HG02763 (cell line): Measurements from ENCODE around the gene LYRM7.
A peak's percentile ranks its signal among the peaks of the same experiment; 100 is the strongest.
"Not testable (repeated sequence)": the region's sequence is repeated elsewhere in the genome, so short reads cannot be mapped to it uniquely, and the experiment has no call there.

Experiments
- ATAC-seq: cut with Tn5 transposase; IDR thresholded peaks from one replicate; pipeline ENCODE4 v1.9.1; 2021; ENCODE audit warnings: mild to moderate bottlenecking, moderate library complexity; ENCODE audit not compliant: unreplicated experiment

The LYRM7 gene

DNA sequence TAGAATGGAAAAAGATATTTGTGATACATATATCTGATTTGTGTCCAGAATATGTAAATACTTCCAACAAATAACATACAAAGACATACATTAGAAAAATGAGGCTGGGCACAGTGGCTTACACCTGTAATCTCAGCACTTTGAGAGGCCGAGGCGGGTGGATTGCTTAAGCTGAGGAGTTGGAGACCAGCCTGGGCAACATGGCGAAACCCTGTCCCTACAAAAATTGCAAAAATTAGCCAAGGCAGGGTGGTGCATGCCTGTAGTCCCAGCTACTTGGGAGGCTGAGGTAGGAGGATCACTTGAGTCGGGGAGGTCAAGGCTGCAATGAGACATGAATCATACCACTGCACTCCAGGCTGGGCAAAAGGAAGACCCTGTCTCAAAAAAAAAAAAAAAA, 47.0 kb downstream of the LYRM7 start:
- no peak for ATAC-seq

- peak; percentile 53 for ATAC-seq
Measured at GRCh38 chr5:131218392-131218791, 47.6 kb downstream of the LYRM7 start.

DNA sequence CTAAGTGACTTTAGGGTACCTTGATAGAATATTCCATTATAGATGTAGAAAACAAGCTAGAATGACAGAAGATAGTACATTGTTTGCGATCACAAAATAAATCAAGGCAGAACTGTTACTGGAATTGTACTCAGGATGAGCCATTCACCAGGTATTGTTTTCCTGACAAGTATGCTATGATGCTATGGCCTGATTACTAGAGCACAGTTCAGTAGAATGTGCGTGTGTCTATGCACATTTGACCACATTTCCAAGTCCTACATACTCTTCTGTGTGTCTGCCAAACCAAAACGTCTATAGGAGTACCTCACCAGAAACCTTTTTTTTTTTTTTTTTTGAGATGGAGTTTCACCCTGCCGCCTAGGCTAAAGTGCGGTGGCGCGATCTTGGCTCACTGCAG, 49.8 kb downstream of the LYRM7 start:
- no peak for ATAC-seq

DNA sequence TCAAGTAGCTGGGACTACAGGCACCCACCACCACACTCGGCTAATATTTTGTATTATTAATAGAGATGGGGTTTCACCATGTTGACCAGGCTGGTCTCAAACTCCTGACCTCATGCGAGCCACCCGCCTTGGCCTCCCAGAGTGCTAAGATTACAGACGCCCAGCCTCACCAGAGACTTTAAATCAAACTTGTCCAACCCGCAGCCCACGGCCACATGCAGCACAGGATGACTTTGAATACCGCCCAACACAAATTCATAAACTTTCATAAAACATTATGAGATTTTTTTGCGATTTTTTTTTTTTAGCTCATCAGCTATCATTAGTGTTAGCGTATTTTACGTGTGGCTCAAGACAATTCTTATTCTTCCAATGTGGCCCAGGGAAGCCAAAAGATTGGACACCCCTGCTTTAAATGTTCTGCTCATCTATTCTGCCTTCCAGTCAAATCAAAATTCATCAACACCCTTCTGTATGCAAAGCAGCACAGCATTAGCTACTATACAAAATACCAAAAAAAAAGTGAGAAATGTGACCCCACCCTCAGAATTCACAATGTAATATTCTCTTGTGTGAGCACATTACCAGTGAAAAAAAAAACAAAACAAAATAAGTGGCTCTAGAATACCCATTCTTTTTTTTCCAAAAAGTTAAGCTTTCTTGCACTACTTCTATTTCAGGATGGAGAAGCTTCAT, 50.4 kb downstream of the LYRM7 start:
- no peak for ATAC-seq

DNA sequence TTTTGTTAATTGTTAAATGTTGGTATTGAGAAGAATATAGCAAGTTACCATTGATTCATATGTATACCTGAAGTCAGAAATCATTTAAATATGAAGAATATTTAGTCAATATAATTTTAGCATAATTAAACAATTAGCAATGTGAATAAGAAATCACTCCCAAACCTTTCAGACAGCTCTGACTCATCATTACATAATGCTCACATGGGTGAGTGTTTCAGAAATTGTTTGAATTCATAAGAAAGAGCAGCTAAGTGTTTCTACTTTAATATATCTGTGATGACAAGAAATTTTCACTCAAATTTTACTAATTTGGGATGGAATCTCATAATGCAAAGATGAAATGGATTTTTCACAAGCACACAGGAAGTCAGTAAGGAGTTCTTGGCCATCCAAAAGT, 51.1 kb downstream of the LYRM7 start:
- ATAC-seq = no peak

GRCh38 chr5:131222731-131223130, 52.0 kb downstream of the LYRM7 start:
- ATAC-seq = no peak

DNA sequence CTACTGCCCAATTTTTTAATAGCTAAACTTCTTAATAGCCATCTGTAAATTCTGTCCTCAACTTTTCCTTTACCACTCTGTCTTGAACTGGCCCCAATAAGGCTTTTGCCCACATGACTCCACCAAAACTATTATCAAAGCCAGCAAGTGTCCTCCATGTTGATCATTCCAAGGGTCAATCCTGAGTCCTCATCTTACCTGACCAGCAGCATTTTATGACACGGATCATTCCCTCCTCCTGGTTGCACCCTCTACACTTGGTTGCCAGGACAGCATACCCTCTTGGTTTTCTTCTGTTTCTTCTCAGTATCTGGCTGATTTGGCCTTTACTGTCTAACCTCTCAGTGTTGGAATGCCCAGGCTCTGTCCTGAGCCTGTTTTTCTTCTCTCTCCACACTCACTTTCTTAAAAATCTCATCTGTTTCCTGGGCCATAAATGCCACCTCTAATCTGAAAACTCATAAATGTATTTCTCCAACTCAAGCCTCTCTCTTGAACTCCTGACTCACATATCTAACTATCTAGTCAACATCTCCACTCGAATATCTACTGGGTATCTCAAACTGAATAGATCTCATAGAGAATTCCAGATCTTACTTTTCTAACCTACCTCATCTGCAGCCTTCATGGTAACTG, 53.1 kb downstream of the LYRM7 start:
- ATAC-seq = no peak

DNA sequence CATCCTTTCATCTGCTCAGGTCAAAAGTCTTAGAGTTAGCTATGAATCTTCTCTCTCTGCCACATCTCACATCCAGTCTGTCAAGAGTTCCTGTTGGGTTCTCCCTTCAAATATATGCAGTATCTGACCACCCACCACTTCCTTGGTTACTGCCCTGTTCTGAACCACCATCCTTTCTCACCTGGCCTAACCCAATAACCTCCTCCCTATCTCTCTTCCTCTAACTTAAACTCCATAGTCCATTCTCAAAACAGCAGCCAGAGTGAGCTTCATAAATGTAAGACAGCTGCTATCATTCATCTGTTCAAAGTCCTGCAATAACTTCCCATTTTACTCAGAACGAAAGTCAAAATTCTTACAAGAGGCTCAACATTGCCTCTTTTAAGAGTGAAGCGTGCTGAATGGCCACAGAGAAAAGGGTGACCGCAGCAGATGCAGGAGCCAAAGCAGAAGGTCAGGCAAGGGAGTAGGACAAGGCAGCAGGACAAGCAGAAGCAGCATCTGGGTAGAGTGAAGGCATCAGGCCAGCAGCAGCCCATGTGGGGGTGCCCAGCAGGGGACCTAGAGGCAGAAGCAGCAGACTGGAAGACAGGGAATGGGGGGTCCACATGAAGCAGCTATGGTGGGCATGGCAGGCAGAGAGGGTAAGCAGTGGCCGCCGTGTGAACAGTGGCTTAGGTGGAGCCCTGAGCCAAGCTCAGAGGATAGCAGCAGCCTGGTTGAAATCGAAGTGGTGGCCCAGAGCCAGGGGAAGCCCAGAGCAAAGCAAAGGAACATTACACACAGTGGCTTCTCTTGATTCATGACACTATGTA, 53.9 kb downstream of the LYRM7 start:
- ATAC-seq = peak; percentile 74

DNA sequence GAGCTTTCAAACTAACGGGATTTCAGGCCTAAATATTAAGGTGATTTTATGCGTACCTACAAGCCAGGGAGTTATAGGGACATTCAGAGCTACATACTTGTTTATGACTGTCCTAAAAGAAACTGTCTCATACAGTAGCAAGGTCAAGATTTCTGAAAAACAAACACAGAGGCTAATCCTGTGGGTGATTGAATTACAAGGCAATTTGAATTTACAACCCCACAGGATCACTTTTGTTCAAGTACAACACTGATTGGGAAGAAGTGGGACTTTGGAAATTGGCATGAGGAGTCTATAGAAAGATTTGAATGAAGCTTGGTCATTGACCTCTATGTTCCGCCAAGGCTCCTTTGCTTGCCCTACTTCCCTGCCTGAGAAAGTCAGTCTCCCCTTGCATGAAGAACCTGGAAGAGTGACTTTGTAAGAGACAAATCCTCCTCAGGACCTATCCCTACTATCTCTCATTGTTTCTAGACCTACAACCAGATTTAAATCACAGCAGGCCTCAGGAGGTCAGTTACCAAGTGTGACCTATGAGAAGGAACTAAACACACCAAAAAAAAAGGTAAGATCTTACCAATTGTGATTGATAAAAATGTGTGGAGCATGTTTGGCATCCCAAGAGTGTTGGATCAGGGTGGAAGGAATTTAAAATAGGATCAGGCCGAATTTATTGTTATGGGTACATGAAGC, 54.7 kb downstream of the LYRM7 start:
- ATAC-seq = no peak

DNA sequence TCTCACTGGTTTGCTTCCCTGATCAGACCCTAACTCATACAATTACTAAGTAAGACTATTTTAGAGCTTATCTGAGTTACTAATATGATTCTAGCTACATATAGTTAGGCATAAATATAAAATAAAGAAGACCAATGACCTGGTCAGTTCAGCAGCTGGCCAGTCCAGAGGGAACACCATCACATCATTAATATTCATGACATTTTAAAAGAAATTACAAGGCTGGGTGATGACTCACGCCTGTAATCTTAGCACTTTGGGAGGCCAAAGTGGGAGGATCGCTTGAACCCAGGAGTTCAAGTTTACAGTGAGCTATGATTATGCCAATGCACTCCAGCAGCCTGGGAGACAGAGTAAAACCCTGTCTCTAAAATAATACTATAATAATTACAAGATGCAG, 56.2 kb downstream of the LYRM7 start:
- ATAC-seq = no peak

DNA sequence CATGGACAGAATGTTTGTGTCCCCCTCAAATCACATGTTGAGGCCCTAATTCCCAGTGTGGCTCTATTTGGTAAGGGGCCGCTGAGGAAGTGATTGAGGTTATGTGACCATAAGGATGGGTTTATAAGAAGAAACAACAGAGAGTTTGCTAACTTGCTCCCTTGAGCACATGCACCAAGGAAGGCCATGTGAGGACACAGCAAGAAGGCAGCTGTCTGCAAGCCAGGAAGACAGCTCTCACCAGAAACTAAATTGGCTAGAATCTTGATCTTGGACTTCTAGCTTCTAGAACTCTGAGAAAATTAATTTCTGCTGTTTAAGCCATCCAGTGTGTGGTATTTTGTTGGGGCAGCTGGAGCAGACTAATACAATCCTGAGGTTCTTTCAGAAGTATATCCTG, 57.9 kb downstream of the LYRM7 start:
- no peak for ATAC-seq

GRCh38 chr5:131229623-131230022, 58.9 kb downstream of the LYRM7 start:
- no peak for ATAC-seq

DNA sequence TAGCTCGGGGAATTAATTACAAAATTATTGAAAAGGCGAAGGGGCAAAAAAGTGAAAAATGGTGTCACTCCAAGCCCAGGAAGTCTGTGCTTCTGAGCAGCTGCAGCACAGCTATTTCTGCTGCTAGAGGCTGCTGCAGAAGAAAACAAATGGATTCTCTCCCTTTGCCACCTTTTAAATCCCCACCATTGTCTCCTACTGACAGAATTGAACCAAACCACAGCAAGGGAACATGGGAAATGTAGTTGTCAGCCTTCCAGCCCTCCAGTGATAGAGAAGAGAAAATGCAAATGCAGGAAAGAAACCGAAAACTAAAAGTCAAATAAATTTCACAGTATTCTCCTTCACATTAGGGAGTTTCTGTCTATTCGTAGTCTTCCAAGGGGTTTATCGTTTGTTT, 59.7 kb downstream of the LYRM7 start:
- ATAC-seq = peak; percentile 62

DNA sequence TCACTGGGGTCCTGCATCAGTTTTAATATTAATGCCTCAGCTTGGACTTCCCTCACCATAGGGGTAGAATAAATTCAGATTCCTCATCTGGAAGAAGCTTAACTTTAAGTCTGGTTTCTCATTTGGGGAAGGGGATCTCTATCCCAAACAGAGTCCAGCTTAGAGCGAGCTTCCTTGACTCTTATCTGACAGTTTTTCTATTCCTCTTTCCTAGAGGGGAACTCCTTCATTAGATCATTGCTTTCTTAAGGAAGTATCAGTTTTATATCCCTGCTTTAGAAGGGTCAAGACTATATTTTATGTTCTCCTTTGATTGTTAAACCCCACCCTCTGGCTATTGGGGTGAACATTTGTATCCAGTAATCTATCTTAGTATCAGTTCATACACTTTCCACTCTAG, 68.9 kb downstream of the LYRM7 start:
- ATAC-seq = no peak

GRCh38 chr5:131242728-131243255, 72.0 kb downstream of the LYRM7 start:
- no peak for ATAC-seq

- ATAC-seq = no peak
Measured at GRCh38 chr5:131245312-131245711, 74.6 kb downstream of the LYRM7 start.

DNA sequence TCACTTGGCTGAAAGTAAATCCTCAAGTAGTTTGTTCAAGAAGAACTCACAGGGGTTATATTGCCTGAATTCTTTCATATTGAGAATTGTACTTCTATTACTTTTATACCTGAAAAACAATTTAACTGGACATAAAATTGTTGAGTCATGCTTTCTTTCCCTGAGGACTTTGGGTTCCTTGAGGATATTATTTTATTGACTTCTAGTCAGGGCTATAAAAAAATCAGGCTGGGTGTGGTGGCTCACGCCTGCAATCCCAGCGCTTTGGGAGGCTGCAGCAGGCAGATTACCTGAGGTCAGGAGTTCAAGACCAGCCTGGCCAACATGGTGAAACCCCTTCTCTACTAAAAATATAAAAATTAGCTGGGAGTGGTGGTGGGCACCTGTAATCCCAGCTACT, 75.2 kb downstream of the LYRM7 start:
- no peak for ATAC-seq

DNA sequence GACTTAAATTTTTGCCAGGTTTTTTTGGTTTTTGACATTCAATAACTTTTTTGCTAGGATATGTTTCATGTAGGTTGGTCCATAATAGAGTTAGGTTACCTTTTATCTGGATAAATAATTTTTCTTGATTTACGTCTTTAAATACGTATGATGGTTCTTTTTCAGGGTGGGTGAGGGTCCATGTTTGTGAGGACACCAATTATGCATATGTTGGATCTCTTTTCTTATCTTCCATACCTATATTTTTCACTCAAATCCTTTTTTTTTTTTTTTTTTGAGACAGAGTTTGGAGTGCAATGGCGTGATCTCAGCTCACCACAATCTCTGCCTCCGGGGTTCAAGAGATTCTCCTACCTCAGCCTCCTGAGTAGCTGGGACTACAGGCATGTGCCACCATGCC, 75.8 kb downstream of the LYRM7 start:
- ATAC-seq = no peak

- no peak for ATAC-seq
Measured at GRCh38 chr5:131250751-131251475, 80.2 kb downstream of the LYRM7 start.

- peak; percentile 78 for ATAC-seq
Measured at GRCh38 chr5:131252824-131253171, 82.1 kb downstream of the LYRM7 start.

DNA sequence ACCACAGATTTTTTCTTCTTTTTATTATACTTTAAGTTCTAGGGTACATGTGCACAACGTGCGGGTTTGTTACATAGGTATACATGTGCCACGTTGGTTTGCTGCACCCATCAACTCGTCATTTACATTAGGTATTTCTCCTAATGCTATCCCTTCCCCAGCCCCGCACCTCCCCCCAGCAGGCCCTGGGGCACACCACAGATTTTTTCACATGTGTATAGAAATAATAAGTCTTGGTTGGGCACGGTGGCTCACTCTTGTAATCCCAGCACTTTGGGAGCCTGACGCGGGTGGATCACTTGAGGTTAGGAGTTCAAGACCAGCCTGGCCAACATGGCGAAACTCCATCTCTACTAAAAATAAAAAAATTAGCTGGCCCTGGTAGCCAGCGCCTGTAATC, 83.3 kb downstream of the LYRM7 start:
- ATAC-seq = not testable (repeated sequence)
